Measurements from ENCODE around the gene MBOAT2.

- TF ChIP-seq CTCF (IDR thresholded peaks at IDR 0.05) (no peak), POLR2AphosphoS5 (IDR thresholded peaks at IDR 0.05; ENCODE audit: low read depth, low read length) (no peak), TCF7L2 (IDR thresholded peaks at IDR 0.05; ENCODE audit: low read depth, low read length) (no peak)
Observed at GRCh38 chr2:8997108-8997507, 6.4 kb downstream of the MBOAT2 start.

Data from Panc1 (cell line).